Endothelial cell (in vitro differentiated cells): ENCODE data around the gene OR52A1. TPM values are rescaled to one million over a fixed set of nuclear protein-coding genes. Genes with fewer than 3 reads are reported as not detected.
A peak's percentile ranks its signal among the peaks of the same experiment; 100 is the strongest.

ENCODE experiments used
- DNase-seq: peaks from one replicate; pipeline ENCODE4 v3.0.0; 2021; ENCODE audit warnings: low spot score
- H3K27ac Mint-ChIP-seq: one replicate; pipeline ENCODE4 v1.8.0; 2021; ENCODE audit warnings: mixed read lengths, inconsistent platforms; ENCODE audit not compliant: unreplicated experiment
- H3K27me3 Mint-ChIP-seq: one replicate; pipeline ENCODE4 v1.8.0; 2021; ENCODE audit warnings: mild to moderate bottlenecking, moderate library complexity, mixed read lengths, inconsistent platforms; ENCODE audit not compliant: unreplicated experiment
- H3K36me3 Mint-ChIP-seq: one replicate; pipeline ENCODE4 v1.8.0; 2021; ENCODE audit warnings: mild to moderate bottlenecking, low read depth, mixed read lengths, inconsistent platforms; ENCODE audit not compliant: unreplicated experiment
- H3K4me1 Mint-ChIP-seq: one replicate; pipeline ENCODE4 v1.8.0; 2021; ENCODE audit warnings: mild to moderate bottlenecking, mixed read lengths, inconsistent platforms; ENCODE audit not compliant: unreplicated experiment
- H3K4me3 Mint-ChIP-seq: one replicate; pipeline ENCODE4 v1.8.0; 2021; ENCODE audit warnings: mild to moderate bottlenecking, mixed read lengths, inconsistent platforms; ENCODE audit not compliant: unreplicated experiment
- H3K9me3 Mint-ChIP-seq: one replicate; pipeline ENCODE4 v1.8.0; 2021; ENCODE audit warnings: mixed read lengths, inconsistent platforms; ENCODE audit not compliant: unreplicated experiment
- CTCF ChIP-seq: fragments of 200-600 bp; sonication (generic); IDR thresholded peaks from one replicate; pipeline ENCODE4 v1.5.0; 2021; ENCODE audit warnings: antibody characterized with exemption; ENCODE audit not compliant: unreplicated experiment
- total RNA-seq: library from RNA; stranded (reverse); fragmentation: NEBNext Ultra II Directional; extraction: Animal tissue kit (Norgen Biotek cat#: 25700); gene quantifications from one replicate; pipeline ENCODE4 v1.2.1, GENCODE V29; 2021; ENCODE audit not compliant: unreplicated experiment

OR52A1 gene
- total RNA-seq, 1 donor from 2014 or later = 0.03 TPM

- Mint-ChIP-seq H3K36me3 (no peaks in the 10 kb centered on the region), H3K27me3 (peaks cover 1% of the 10 kb centered on the region), H3K4me1 (peaks cover 9% of the 10 kb centered on the region), H3K9me3 (no peaks in the 10 kb centered on the region), H3K27ac (no peak overlapping the region), H3K4me3 (no peak overlapping the region)
- TF ChIP-seq CTCF = peak; percentile 79
- DNase-seq = peak; percentile 79
Observed at GRCh38 chr11:5123802-5124521, 30.6 kb downstream of the OR52A1 start.

GRCh38 chr11:5118893-5119292 lies 35.7 kb downstream of the OR52A1 start:
- H3K27ac Mint-ChIP-seq = no peak overlapping the region
- no peaks in the 10 kb centered on the region for H3K36me3 Mint-ChIP-seq
- no peak for TF ChIP-seq CTCF
- no peaks in the 10 kb centered on the region for H3K9me3 Mint-ChIP-seq
- no peak for DNase-seq
- no peak overlapping the region for H3K4me3 Mint-ChIP-seq
- peaks cover 9% of the 10 kb centered on the region for H3K4me1 Mint-ChIP-seq
- peaks cover 1% of the 10 kb centered on the region for H3K27me3 Mint-ChIP-seq

GRCh38 chr11:5117588-5117987 lies 37.0 kb downstream of the OR52A1 start:
- H3K9me3 Mint-ChIP-seq = no peaks in the 10 kb centered on the region
- no peaks in the 10 kb centered on the region for H3K36me3 Mint-ChIP-seq
- H3K27me3 Mint-ChIP-seq = peaks cover 1% of the 10 kb centered on the region
- no peak overlapping the region for H3K27ac Mint-ChIP-seq
- TF ChIP-seq CTCF = no peak
- no peak overlapping the region for H3K4me3 Mint-ChIP-seq
- peaks cover under 1% of the 10 kb centered on the region for H3K4me1 Mint-ChIP-seq
- no peak for DNase-seq

- no peaks in the 10 kb centered on the region for H3K36me3 Mint-ChIP-seq
- H3K9me3 Mint-ChIP-seq = no peaks in the 10 kb centered on the region
- H3K27me3 Mint-ChIP-seq = no peaks in the 10 kb centered on the region
- no peaks in the 10 kb centered on the region for H3K4me1 Mint-ChIP-seq
- TF ChIP-seq CTCF = no peak
- DNase-seq = no peak
- no peak overlapping the region for H3K27ac Mint-ChIP-seq
- no peak overlapping the region for H3K4me3 Mint-ChIP-seq
Observed at GRCh38 chr11:5115339-5115738, 39.2 kb downstream of the OR52A1 start.

GRCh38 chr11:5107285-5107684 lies 47.3 kb downstream of the OR52A1 start:
- TF ChIP-seq CTCF = no peak
- no peaks in the 10 kb centered on the region for H3K4me1 Mint-ChIP-seq
- DNase-seq = no peak
- H3K36me3 Mint-ChIP-seq = no peaks in the 10 kb centered on the region
- H3K9me3 Mint-ChIP-seq = no peaks in the 10 kb centered on the region
- H3K27me3 Mint-ChIP-seq = peaks cover 2% of the 10 kb centered on the region
- no peak overlapping the region for H3K4me3 Mint-ChIP-seq
- H3K27ac Mint-ChIP-seq = no peak overlapping the region
